ENCODE measurements around the gene KCTD11.

DNA sequence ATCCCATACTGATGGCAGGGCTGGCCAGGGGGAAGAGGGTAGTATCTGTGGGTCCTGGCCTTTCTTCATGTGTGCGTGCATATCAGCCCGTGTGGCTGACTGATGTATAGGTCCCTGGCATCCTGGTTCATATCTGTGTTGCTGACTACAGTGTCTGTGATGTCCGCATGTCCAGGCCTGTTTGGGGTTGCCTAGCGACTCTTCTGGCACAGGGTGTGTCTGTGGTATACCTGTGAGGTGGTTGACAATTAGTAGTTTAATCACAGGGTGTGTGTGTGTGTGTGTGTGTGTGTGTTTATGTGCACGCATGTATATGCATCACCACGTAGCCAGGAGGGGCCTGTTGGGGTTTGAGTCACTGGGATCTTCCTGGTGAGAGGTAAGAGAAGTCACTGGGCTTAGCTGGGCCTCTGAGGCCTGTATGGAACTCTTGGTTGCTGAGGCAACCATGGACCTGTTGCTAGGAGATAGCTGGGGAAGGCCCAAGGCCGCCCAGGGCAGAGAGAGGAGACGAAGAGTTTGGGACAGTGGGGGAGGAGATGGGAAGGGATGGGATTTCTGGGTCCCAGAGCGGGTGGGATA is 2.4 kb downstream of the KCTD11 start:
- no peak for TF ChIP-seq CTCF (IDR thresholded peaks at IDR 0.05 in 4 of 5, conservative IDR thresholded peaks at IDR 0.05 in 1 of 5)
- TF ChIP-seq POLR2A (IDR thresholded peaks at IDR 0.05) = no peak

Measured in gastrocnemius medialis (tissue), 4 donors.